MCF 10A (cell line): Measurements from ENCODE around the gene IRF9. TPM values are rescaled to one million over a fixed set of nuclear protein-coding genes. Genes with fewer than 3 reads are reported as not detected.

Source experiments
- BruUV-seq: library from RNA; stranded (reverse); fragments of 400-500 nt; replicated peaks from 2 replicates; lab custom pipeline; 2021; lab: Mats Ljungman, UMichigan
- CTCF ChIA-PET: fragments of 300-600 bp; sonication (Branson Sonifier 250); formaldehyde crosslinking; extraction: SDS; loops from one replicate; lab custom pipeline; 2021; ENCODE audit warnings: antibody characterized with exemption, inconsistent platforms; lab: Yijun Ruan, JAX
- POLR2A ChIA-PET: fragments of 300-600, 350-650 bp; sonication (Branson Sonifier 250); formaldehyde crosslinking; extraction: SDS; loops from one replicate; lab custom pipeline; 2020; ENCODE audit warnings: antibody characterized with exemption, inconsistent platforms; lab: Yijun Ruan, JAX
- DNase-seq: peaks from one replicate; pipeline ENCODE4 v3.0.0-alpha.2; 2018; ENCODE audit not compliant: unreplicated experiment
- H3K27ac Mint-ChIP-seq: one replicate; pipeline ENCODE4 v1.8.0; 2022; ENCODE audit warnings: mild to moderate bottlenecking, low read depth, mixed read lengths; ENCODE audit not compliant: unreplicated experiment
- H3K27me3 Mint-ChIP-seq: one replicate; pipeline ENCODE4 v1.8.0; 2022; ENCODE audit warnings: mixed read lengths; ENCODE audit not compliant: insufficient read depth, unreplicated experiment
- H3K36me3 Mint-ChIP-seq: one replicate; pipeline ENCODE4 v1.8.0; 2022; ENCODE audit warnings: mild to moderate bottlenecking, moderate library complexity, mixed read lengths; ENCODE audit not compliant: insufficient read depth, unreplicated experiment
- H3K4me1 Mint-ChIP-seq: one replicate; pipeline ENCODE4 v1.8.0; 2022; ENCODE audit warnings: mixed read lengths; ENCODE audit not compliant: insufficient read depth, unreplicated experiment
- H3K4me3 Mint-ChIP-seq: one replicate; pipeline ENCODE4 v1.8.0; 2022; ENCODE audit warnings: mild to moderate bottlenecking, moderate library complexity, mixed read lengths; ENCODE audit not compliant: unreplicated experiment
- H3K9me3 Mint-ChIP-seq: one replicate; pipeline ENCODE4 v1.8.0; 2022; ENCODE audit warnings: mixed read lengths; ENCODE audit not compliant: unreplicated experiment
- intact Hi-C: fragments of 100-400 bp; cut with micrococcal nuclease; formaldehyde crosslinking; loops from 2 replicates; pipeline ENCODE4 v1.14.1; 2022
- total RNA-seq: library from RNA; stranded (reverse); gene quantifications from 2 replicates; pipeline ENCODE4 v1.2.3, GENCODE V29; 2022
- TF ChIP-seq, protein P1 (sequence below): fragments of 200-600 bp; IDR thresholded peaks from one replicate; pipeline ENCODE4 v1.8.0; 2022; ENCODE audit warnings: antibody characterized with exemption, mild to moderate bottlenecking; ENCODE audit not compliant: unreplicated experiment

The IRF9 gene
- total RNA-seq, 1 experiment from 2014 or later: 13.6 TPM

DNA sequence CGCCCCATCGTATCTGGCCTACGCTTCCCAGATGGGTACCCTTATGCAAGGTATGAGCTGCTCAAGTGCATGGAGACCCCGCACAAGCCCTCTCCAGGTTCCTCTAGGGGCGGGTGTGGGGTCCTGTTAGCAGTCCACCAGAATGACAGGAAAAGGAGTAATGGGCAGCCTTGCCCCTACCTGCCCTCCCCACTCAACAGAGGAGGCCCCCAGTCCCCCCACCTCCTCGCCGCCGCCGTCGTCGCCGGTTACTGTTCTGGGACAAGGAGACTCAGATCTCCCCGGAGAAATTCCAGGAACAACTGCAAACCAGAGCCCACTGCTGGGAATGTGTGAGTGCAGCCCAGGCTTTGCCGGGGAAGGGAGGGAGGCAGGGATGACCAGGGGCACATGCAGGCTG is 16.8 kb downstream of the IRF9 start:
- no peak for DNase-seq
- TF ChIP-seq, protein P1, sequence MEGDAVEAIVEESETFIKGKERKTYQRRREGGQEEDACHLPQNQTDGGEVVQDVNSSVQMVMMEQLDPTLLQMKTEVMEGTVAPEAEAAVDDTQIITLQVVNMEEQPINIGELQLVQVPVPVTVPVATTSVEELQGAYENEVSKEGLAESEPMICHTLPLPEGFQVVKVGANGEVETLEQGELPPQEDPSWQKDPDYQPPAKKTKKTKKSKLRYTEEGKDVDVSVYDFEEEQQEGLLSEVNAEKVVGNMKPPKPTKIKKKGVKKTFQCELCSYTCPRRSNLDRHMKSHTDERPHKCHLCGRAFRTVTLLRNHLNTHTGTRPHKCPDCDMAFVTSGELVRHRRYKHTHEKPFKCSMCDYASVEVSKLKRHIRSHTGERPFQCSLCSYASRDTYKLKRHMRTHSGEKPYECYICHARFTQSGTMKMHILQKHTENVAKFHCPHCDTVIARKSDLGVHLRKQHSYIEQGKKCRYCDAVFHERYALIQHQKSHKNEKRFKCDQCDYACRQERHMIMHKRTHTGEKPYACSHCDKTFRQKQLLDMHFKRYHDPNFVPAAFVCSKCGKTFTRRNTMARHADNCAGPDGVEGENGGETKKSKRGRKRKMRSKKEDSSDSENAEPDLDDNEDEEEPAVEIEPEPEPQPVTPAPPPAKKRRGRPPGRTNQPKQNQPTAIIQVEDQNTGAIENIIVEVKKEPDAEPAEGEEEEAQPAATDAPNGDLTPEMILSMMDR: no peak
- intact Hi-C loops: no loop called here
- no TSS peak for BruUV-seq
- Mint-ChIP-seq H3K4me1 (no peaks in the 10 kb centered on the region), H3K9me3 (no peaks in the 10 kb centered on the region), H3K4me3 (no peak overlapping the region), H3K27me3 (no peaks in the 10 kb centered on the region), H3K27ac (no peak overlapping the region), H3K36me3 (peaks cover 44% of the 10 kb centered on the region)
- ChIA-PET CTCF (interaction anchor here (0.9 to 1.8 kb wide), 2 partner anchors 18 to 30 kb away, joined by 4 to 6 read pairs; no protein-coding TSS in a partner anchor), POLR2A (no interaction called here)

DNA sequence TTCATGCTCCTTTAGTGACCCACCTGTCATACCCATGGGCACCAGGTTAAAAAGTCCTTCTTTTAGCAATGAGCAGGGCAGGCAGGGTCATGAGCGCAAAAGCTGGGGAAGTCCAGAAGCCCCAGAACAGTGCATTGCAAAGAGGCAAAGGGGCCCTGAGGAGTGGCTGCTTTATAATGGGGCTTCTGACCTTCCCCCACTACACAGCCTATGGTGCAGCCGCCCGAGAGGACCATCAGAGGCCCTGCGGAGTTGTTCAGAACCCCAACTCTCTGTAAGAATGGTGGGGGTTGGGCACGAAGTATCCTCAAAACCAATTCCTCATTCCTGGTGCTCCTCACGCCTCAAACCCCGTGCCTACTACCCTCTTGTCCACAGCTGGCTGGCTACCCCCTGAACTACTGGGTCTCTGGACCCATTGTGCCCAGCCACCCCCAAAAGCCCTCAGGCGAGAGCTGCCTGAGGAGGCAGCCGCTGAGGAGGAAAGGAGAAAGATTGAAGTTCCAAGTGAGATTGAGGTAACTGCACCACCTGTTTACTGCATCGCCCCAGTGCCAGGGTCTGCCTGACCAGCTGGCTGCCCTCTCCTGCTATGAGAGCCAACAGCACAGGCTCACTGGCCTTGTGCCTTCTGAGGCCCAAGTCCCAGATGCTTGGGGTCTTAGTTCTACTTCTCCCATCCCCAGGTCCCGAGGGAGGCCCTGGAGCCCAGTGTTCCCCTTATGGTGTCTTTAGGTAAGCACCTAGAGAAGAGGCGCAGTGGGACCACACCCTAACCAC is 17.5 kb downstream of the IRF9 start:
- no peaks in the 10 kb centered on the region for H3K4me1 Mint-ChIP-seq
- POLR2A ChIA-PET: interaction anchor here (0.6 to 2.9 kb wide), 3 partner anchors 10 to 24 kb away, joined by 3 to 8 read pairs (median 3); partner anchors contain the start of gene IPO4
- H3K9me3 Mint-ChIP-seq: no peaks in the 10 kb centered on the region
- H3K4me3 Mint-ChIP-seq: no peak overlapping the region
- DNase-seq: no peak
- no peaks in the 10 kb centered on the region for H3K27me3 Mint-ChIP-seq
- no peak overlapping the region for H3K27ac Mint-ChIP-seq
- BruUV-seq: no TSS peak
- TF ChIP-seq, protein P1: no peak
- H3K36me3 Mint-ChIP-seq: peaks cover 48% of the 10 kb centered on the region
- CTCF ChIA-PET: interaction anchor here (0.9 to 1.8 kb wide), 4 partner anchors 10 to 31 kb away, joined by 3 to 6 read pairs (median 4); no protein-coding TSS in a partner anchor
- intact Hi-C loops: no loop called here

DNA sequence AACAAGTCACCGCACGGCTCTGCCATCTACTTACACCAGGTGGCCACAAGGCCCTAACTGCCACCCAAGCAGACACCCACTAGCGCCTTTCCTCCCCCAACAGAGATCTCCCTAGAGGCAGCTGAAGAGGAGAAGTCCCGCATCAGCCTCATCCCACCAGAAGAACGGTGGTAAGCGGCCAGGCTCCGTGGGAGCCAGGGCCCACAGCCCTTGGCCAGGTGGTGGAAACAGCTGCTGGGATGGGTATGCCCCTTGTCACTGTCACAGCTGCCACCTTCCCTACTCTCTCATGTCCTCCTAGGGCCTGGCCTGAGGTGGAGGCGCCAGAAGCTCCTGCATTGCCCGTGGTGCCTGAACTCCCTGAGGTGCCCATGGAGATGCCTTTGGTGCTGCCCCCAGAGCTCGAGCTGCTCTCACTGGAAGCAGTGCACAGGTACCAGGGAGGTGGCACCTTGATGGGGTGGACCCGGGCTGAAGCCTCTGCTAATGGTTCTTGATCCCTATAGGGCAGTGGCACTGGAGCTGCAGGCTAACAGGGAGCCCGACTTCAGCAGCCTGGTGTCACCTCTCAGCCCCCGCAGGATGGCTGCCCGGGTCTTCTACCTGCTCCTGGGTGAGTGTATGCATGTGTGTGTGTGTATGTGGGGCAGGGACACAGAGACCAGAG is 18.4 kb downstream of the IRF9 start:
- no peaks in the 10 kb centered on the region for H3K27me3 Mint-ChIP-seq
- no peak overlapping the region for H3K4me3 Mint-ChIP-seq
- H3K4me1 Mint-ChIP-seq: no peaks in the 10 kb centered on the region
- TF ChIP-seq, protein P1: no peak
- ChIA-PET CTCF (interaction anchor here (0.6 to 2.5 kb wide), 5 partner anchors 10 to 253 kb away, joined by 3 to 22 read pairs (median 3); partner anchors contain the start of gene IRF9), POLR2A (interaction anchor here (0.6 to 2.9 kb wide), 6 partner anchors 9 to 38 kb away, joined by 3 to 12 read pairs (median 3); partner anchors contain the start of genes EMC9, IPO4 and TM9SF1)
- no TSS peak for BruUV-seq
- H3K9me3 Mint-ChIP-seq: no peaks in the 10 kb centered on the region
- intact Hi-C loops: no loop called here
- H3K36me3 Mint-ChIP-seq: peaks cover 50% of the 10 kb centered on the region
- DNase-seq: no peak
- no peak overlapping the region for H3K27ac Mint-ChIP-seq
